GM12892 (cell line): ENCODE results near the gene MAP3K5.

Experiments used
- POLR2A ChIP-seq: IDR thresholded peaks from 2 replicates; pipeline ENCODE4 v1.6.1; 2011; ENCODE audit warnings: low read depth, low read length, control low read depth
- POLR2AphosphoS5 ChIP-seq: IDR thresholded peaks from 2 replicates; pipeline ENCODE4 v1.6.1; 2011; ENCODE audit warnings: low read depth, low read length, control low read depth

DNA sequence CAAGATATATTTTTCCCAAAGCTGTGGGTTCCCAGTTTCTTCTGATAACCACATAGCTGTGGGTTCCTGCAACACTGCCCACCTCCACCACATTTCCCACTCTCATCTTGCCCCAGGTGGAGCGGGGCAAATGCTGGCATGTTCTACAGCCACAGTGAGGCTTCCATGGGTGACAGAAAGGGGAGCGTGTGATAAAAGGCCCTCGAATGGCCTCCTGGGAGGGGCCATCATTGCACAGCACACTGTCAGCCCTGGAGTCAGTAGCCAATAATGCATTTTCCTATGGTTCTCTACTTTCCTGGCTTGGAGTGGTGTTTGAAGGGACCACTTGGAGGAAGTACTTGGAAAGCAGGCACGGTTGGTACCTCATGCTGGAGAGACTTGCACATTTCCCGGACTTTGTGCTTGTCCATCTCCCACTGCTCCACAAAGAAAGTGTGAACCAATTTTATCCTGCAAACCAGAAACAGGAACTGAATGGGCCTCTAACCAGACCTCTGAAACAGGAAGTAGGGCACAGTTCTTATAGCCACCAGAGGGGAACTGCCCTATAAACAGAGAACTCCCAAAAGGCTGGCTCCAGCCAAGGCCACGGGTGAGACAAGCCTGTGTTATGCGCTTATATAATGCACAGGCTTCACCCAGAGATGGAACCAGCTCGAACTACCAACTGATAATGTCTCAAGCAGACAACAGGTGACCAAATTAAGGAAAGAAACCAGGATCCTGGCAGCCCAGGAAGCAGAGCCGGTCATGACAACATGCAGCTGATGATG is 8.6 kb downstream of the MAP3K5 start:
- no peak for TF ChIP-seq POLR2A
- no peak for TF ChIP-seq POLR2AphosphoS5
